ENCODE data around the gene KRT5. TPM values are rescaled to one million over a fixed set of nuclear protein-coding genes. Genes with fewer than 3 reads are reported as not detected.
A peak's percentile ranks its signal among the peaks of the same experiment; 100 is the strongest.

The KRT5 gene
- total RNA-seq, 4 donors from 2014 or later = 0.94 to 9.9 (median 5.9) TPM; not detected in 1

- no peaks in the 10 kb centered on the region for H3K4me1 ChIP-seq
- H3K27ac ChIP-seq = no peak overlapping the region
- no peaks in the 10 kb centered on the region for H3K9me3 ChIP-seq
- TF ChIP-seq POLR2A (IDR thresholded peaks at IDR 0.05) (no peak), CTCF (IDR thresholded peaks at IDR 0.05) (no peak)
- H3K36me3 ChIP-seq = no peaks in the 10 kb centered on the region
- H3K27me3 ChIP-seq = no peaks in the 10 kb centered on the region
- no peak overlapping the region for H3K4me3 ChIP-seq
- peak in 1 of 3 donors; percentile 27 for DNase-seq
Measured at GRCh38 chr12:52526511-52526951, 6.3 kb upstream of the KRT5 start.

DNA sequence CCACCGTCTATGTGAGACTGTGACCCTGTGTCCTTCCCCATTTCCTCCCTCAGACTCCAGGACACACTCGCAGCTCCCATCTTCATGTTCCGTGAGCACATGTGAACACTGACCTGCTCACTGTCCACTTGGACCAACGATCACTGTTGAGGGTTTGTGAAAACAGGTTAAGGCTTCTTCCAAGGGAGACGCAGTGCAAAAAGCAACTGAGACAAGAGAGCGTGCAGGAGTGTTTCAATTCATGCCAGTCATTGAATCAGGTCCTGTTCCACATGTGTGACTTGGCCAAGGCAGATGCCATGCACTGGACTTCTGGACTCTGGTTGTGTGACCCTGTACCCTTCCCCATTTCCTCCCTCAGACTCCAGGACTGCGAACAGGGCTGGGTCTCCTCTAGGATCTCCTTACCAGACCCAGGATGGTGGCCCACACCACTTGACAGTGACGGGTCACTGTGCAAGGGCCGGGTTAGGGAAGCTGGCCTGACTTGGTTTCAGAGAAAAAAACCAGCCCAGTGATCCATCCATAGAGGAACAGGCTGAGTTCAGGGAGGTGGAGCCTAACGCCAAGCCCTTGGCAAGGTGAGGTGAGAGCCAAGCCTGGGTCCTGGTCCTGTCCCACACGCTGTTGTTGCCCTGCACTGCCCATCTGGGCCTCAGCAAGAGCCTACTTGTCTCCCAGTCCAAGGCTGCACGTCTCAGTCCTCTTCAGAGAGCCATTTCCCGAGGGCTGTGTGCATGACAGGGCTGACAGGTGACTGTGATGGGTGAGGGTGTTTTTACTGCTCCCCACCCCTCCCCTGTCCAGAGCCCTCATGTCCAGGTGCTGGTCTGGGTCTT lies 5.7 kb upstream of the KRT5 start:
- Histone ChIP-seq H3K9me3 (no peaks in the 10 kb centered on the region), H3K4me1 (no peaks in the 10 kb centered on the region), H3K36me3 (no peaks in the 10 kb centered on the region), H3K27ac (no peak overlapping the region), H3K27me3 (no peaks in the 10 kb centered on the region), H3K4me3 (no peak overlapping the region)
- peak; percentile 4 to 42 (median 12) for DNase-seq
- no peak for TF ChIP-seq CTCF (IDR thresholded peaks at IDR 0.05)
- TF ChIP-seq POLR2A (IDR thresholded peaks at IDR 0.05) = no peak

- no peak for TF ChIP-seq POLR2A (IDR thresholded peaks at IDR 0.05)
- no peak for TF ChIP-seq CTCF (IDR thresholded peaks at IDR 0.05)
- H3K36me3 ChIP-seq = no peaks in the 10 kb centered on the region
- no peak overlapping the region for H3K4me3 ChIP-seq
- no peaks in the 10 kb centered on the region for H3K27me3 ChIP-seq
- H3K27ac ChIP-seq = no peak overlapping the region
- peak; percentile 3 to 30 (median 18) for DNase-seq
- no peaks in the 10 kb centered on the region for H3K9me3 ChIP-seq
- no peaks in the 10 kb centered on the region for H3K4me1 ChIP-seq
Measured at GRCh38 chr12:52524898-52525591, 4.9 kb upstream of the KRT5 start.

- Histone ChIP-seq H3K27me3 (no peaks in the 10 kb centered on the region), H3K4me1 (no peaks in the 10 kb centered on the region), H3K4me3 (no peak overlapping the region), H3K9me3 (no peaks in the 10 kb centered on the region), H3K27ac (no peak overlapping the region), H3K36me3 (no peaks in the 10 kb centered on the region)
- TF ChIP-seq POLR2A (IDR thresholded peaks at IDR 0.05) = no peak
- no peak for TF ChIP-seq CTCF (IDR thresholded peaks at IDR 0.05)
- DNase-seq = no peak
Measured at GRCh38 chr12:52524241-52524897, 4.2 kb upstream of the KRT5 start.

DNA sequence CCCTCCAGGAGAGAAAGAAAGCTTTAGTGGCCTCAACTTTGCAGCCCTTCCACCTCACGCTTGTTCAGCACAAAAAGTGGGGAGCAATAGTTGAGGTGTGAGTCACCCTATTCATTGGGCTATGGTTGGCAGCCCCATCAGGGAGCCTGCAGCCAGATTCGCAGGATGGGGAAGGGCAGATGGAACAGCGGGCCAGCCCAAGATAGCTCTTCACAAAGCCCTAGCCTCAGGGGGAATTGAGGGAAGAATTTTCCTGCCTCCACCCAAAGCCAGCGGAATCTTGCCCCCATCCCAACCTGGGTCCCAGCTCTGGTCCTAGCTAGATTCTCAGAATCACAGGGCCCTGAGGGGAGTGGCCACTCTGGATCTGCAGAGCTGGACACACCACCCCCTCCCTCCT lies 3.6 kb upstream of the KRT5 start:
- peak in 2 of 3 donors; percentile 9 to 21 for DNase-seq
- Histone ChIP-seq H3K9me3 (no peaks in the 10 kb centered on the region), H3K27ac (no peak overlapping the region), H3K36me3 (no peaks in the 10 kb centered on the region), H3K4me1 (no peaks in the 10 kb centered on the region), H3K27me3 (no peaks in the 10 kb centered on the region), H3K4me3 (no peak overlapping the region)
- no peak for TF ChIP-seq POLR2A (IDR thresholded peaks at IDR 0.05)

Measured in Peyer's patch (tissue), 4 donors.